GM04503 (cell line): ENCODE results near the gene DENND4C.
"Not testable (repeated sequence)": the region's sequence is repeated elsewhere in the genome, so short reads cannot be mapped to it uniquely, and the experiment has no call there.

Experiments used
- DNase-seq: peaks from one replicate; pipeline ENCODE4 v3.0.0-alpha.2; 2012; ENCODE audit warnings: low read depth

The DENND4C gene

DNA sequence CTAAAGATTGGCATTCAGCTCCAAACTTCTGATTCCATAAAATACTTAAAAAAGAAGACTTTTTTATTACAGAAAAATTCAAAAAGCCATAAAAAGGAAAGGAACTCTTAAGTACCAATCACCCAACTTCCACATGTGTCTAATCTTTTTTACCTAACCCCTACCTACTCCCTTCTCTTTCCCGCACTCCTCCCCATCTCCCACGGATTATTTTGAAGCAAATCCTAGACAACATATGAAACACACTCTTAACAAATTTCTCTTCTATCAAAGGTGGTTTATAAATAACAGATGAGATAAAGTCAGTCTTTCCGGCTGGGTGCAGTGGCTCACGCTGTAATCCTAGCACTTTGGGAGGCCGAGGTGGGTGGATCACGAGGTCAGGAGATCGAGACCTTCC lies 5.9 kb upstream of the DENND4C start:
- no peak for DNase-seq

DNA sequence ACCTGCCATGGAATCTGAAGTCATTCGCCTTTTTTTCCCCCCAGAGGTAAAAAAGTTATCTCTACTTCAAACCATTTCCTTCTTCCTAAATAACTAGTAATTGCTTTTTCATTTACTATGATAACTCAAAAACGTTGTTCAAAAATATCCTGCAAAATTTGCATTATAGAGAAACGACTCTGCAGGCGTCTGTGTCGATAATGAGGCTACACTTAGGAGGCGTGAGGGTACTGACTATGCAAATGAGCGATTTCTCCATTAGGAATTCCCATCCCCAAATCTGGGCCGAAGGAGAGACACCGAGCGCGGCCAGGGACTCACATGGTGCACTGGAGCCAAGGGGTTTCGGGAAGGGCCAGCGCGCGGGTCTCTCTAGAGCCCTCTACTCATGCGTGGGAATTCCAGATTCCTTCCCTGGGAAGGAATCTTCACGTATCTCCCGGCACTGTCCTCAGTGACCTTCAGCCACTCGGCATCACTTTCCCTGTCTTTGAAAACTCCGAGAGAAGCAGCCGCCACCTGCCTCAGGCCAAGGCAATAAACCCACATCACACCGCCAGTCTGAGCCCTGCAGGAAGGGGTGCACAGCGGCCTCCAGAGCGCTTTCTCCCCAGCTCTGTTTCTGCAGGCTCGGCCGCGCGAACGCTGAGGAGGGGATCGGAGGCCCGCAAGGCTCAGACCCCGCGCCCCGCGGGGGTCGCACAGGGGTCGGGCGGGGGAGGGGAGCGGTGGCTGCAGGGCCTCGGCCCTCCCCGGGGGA lies 718 bp upstream of the DENND4C start:
- peak; percentile 3 for DNase-seq

DNA sequence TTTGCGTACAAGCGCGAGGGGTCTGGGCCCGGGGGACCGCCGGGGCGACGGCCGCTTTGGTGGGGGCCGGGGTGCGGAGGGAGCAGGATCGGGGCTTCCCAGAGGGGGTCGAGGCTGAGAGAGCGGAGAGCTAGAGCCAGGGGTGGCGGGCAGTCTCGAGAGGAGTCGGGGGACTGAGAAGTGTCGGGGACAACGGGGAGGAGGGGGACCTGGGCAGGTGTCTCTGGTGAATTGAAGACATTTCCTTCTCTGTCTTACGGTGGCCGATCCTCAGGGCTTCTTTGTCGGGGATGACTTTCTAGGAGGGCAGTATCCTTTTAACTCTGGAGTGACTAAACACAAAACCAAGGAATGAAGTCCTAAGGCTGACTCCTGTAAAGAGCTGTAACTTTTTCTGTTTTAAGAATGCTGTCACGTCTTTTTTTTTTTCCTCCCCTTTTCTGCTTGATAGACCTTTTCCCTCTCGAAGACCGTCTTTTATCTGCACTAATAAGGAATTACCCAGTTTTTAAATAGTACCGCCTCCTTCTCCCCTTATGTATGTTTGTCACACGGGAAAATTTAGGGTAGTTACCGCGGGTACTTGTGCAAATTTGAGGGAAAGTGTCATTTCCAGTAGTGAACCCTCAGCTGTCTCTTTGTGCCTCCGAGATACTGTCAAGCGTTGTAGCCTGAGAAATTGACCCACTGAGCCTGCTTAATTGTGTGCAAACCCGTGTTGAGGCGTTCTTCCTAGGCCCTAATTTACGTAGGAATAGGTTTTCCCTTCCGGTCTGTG lies 822 bp downstream of the DENND4C start:
- DNase-seq = no peak

DNA sequence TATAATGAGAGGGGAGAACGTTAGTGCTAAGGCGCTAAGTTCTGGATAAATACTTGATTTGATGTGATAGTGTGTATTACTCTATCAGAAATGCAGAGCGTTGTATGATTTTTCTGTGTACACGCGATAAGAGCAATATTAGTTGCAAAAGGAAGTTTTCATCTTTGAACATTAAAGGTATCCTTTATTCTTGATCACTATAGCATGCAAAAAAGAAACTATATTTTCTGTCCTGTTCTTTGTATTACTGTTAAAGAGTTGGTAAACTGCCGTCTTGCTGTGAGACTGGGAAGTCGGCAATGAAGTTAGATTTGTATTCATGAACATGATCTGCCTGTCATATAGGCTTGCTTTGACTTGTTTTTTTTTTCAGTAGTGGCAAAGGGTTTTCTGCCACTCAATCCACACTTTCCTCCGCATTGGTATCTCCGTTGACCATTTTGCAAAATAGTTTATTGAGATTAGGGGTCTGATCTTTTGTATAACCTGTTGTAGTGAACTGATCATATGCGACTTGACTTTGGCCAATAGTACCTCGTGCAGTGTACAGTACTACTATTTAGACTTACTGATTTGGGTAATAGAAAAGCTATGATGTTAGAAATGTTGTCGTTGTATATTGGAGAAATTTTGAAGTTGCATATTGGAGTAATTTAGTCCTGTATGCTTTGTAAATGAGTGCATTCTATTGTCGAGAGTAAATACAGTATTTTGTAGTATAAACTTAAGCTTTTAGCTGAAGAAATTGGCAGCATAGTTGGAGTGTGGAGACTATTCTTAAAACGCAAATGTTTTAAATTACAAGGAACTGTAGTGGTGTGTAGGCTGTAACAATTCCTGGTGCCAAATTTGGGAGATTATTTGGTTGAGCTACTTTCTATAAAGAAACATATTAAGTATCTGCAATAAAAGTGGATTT lies 1.7 kb downstream of the DENND4C start:
- DNase-seq = no peak

DNA sequence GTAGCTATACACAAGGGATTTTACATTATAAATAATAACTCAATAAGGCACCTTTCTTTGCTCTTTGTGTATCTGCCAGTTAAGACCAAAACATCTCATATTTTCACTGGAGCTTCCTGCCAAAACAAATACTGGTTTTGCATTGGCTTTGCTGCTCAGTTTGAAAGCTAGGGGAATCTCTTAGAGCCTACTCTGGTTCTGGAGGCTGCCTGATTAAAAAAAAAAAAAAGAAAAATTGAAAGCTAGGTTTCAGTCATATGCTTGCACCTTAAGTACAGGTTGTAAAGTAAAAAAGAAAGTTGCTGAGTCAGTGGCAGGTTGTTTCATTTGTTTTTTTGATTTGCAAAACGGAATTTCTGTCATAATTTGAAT lies 2.3 kb downstream of the DENND4C start:
- no peak for DNase-seq

DNA sequence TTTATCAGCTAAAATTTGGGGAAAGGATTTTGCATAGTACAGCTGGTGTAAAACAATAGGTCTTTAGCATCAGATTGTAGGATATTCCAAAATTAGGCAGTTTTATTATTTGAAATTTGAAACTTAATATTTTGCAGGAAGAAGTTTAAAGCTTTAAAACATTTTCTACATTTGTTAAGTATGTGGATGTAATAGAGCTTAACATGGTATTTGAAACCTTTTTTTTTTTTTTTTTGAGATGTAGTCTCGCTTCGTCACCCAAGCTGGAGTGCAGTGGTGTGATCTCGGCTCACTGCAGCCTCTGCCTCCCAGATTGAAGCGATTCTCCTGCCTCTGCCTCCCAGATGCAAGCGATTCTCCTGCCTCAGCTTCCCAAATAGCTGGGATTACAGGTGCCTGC lies 2.9 kb downstream of the DENND4C start:
- DNase-seq = no peak

DNA sequence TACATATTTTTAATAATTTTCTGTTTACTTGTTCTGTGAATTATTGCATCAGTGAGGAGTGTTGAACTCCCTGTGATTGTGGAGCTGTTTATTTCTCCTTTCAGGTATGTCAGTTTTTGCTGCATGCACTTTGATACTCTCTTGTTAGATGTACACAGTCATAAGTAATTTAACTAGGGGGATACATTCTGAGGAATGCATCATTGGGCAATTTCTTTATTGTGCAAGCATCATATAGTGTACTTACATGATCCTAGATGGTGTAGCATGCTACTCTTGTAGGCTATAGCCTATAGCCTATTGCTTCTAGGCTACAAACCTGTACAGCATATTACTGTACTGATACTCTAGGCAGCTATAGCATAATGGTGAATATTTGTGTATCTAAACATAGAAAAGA lies 9.5 kb downstream of the DENND4C start:
- no peak for DNase-seq

DNA sequence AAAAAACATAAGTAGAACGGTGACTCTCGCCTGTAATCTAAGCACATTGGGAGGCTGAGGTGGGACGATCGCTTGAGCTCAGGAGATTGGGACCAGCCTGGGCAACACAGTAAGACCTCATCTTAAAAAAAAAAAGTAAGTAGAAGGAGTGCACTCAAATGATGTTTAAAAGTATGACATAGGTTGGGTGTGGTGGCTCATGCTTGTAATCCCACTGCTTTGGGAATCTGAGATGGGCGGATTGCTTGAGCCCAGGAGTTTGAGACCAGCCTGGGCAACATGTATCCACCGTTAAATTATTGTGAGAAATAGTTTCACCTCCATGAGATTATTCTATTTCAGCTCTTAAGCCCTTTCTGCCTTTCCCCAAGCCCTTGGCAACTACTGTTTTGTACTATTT lies 11.2 kb downstream of the DENND4C start:
- no peak for DNase-seq

DNA sequence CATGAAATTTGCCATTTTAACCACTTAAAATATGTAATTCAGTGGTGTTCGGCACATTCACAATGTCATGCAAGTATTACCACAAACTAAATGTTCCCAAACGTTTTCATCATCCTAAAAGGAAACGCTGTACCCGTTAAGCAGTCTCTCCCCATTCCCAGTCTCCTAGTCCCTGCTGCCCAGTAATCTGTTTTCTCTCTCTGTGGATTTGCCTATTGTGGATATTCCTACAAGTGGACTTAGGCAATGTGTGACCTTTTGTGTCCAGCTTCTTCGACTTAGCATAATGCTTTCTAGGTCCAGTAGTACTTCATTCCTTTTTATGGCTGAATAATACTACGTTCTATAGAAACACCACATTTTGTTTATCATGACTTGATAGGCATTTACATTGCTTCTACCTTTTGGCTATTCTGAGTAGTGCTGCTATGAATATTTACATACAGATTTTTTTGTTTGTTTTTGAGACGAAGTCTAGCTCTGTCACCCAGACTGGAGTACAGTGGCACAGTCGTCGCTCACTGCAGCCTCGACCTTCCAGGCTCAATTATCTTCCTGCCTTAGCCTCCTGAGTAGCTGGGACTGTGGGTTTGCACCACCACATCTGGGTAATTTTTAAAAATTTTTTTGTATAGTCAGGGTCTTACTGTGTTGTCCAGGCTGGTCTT lies 13.0 kb downstream of the DENND4C start:
- no peak for DNase-seq

DNA sequence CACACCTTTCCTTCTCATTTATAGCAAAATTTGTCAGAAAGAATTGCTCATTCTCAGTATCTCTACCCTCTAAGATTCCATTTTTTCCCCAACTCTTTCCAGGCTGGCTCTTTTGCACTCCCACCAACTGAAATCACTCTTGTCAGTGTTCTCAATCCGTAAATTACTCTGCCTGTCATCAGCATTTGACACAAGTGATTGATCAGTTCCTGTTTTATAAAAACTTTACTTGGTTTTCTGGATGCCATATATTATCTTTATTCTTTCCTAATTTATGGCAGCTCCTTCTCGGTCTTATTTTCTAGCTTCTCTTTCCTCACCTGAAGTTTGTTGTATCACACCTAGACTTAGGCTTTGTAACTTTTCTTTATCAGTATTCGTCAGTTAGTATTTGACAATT lies 16.4 kb downstream of the DENND4C start:
- DNase-seq = no peak

DNA sequence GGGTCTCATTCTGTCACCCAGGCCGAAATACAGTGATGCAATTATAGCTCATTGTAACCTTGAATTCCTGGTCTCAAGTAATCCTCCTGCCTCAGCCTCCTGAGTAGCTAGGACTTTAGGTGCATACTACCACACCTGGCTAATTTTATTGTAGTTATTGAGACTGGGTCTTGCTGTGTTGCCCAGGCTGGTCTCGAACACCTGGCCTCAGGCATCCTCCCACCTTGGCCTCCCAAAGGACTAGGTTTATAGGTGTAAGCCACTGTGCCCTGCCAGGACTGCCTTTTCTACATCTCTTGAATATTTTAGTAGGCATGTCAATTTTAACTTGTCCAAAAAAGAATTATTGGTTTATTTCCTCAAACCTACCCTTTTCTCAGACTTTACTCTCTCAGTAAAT lies 16.9 kb downstream of the DENND4C start:
- DNase-seq = no peak

DNA sequence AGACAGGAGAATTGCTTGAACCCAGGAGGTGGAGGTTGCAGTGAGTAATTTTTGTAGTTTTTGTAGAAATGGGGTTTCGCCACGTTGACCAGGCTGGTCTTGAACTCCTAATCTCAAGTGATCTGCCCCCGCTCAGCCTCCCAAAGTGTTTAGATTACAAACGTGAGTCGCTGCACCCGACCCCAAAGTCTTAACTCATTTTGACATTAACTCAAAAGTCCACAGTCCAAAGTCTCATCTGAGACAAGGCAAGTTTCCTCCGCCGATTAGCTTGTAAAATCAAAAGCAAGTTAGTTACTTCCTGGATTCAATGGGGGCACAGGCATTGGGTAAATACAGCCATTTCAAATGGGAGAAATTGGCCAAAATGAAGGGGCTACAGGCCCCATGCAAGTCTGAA lies 19.9 kb downstream of the DENND4C start:
- DNase-seq = not testable (repeated sequence)

DNA sequence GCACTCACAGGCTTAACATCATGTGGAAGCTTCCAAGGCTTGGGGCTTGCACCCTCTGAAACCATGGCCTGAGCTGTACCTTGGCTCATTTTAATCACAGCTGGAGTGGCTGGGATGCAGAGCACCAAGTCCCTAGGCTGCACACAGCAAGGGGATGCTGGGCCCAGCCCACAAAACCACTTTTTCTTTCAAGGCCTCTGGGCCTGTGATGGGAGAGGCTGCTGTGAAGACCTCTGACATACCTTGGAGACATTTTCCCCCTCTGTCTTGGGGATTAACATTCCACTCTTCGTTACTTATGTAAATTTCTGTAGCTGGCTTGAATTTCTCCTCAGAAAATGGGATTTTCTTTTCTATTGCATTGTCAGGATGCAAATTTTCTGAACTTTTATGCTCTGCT lies 20.7 kb downstream of the DENND4C start:
- DNase-seq = not testable (repeated sequence)

DNA sequence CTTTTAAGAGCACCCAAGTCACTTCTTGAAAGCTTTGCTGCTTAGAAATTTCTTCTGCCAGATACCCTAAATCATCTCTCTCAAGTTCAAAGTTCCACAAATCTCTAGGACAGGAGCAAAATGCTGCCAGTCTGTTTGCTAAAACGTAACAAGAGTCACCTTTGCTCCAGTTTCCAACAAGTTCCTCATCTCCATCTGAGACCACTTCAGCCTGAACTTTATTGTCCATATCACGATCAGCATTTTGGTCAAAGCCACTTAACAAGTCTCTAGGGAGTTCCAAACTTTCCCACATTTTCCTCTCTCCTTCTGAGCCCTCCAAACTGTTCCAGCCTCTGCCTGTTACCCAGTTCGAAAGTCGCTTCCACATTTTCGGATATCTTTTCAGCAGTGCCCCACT lies 21.1 kb downstream of the DENND4C start:
- DNase-seq = not testable (repeated sequence)

DNA sequence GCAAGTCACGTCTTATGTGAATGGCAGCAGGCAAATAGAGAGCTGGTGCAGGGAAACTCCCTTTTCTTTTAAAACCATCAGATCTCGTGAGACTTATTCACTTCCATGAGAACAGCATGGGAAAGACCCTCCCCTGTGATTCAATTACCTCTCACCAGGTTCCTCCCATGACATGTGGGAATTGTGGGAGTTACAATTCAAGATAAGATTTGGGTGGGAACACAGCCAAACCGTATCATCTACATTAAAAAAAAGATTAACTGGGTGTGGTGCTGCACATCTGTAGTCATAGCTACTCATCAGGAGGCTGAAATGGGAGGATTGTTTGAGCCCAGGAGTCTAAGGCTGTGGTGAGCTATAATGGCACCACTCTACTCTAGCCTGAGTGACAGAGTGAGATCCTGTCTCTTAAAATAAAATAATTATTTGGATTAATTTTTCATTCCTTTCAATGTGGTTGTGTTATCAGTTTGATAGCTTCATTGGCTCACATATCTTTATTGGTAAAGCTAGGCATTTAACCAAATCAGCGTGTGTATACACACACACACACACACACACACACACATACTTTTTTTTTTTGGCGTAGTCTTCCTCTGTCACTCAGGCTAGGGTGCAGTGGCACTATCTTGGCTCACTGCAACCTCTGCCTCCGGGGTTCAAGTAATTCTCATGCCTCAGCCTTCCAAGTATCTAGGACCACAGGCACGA lies 21.8 kb downstream of the DENND4C start:
- DNase-seq = no peak

DNA sequence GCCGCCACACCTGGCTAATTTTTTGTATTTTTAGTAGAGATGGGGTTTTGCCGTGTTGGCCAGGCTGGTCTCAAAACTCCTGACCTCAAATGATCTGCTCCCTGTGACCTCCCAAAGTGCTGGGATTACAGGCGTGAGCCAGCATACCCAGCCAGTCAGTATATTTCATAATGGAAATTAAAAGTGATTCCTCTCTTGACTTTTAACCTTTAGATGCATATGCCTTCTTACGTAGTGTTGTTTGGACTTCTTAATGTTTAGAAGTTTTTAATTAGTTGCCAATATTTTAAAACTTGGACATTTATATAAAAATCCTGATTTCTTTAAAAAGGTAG lies 22.4 kb downstream of the DENND4C start:
- no peak for DNase-seq

DNA sequence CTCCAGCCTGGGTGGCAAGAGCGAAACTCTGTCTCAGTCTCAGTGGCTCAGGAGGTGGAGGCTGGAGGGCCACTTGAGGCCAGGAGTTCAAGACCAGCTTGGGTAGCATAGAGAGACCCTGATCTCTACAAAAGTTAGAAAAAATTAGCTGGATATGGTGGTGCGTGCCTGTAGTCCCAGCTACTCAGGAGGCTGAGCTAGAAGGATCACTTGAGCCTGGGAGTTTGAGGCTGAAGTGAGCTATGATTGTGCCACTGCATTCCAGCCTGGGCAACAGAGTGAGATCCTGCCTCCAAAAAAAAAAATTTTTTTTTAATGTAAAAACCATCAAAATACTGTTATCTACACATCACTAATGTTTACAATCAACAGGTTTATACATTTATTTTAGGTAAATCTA lies 24.6 kb downstream of the DENND4C start:
- no peak for DNase-seq

DNA sequence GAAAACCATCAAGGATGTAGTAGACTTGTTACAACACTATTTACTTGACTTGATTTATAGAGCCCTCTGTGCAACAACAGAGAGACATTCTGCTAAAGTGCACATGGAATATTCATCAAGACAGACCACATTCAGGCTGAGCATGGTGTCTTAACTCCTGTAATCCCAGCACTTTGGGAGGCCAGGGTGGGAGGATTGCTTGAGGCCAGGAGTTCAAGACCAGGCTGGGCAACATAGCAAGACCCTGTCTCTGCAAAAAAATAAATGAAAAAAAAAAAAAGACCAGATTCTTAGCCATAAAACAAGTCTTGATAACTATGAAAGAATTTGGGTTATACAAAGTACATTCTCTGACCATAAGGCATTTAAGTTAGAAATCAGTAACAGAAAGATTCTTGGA lies 25.3 kb downstream of the DENND4C start:
- DNase-seq = no peak

DNA sequence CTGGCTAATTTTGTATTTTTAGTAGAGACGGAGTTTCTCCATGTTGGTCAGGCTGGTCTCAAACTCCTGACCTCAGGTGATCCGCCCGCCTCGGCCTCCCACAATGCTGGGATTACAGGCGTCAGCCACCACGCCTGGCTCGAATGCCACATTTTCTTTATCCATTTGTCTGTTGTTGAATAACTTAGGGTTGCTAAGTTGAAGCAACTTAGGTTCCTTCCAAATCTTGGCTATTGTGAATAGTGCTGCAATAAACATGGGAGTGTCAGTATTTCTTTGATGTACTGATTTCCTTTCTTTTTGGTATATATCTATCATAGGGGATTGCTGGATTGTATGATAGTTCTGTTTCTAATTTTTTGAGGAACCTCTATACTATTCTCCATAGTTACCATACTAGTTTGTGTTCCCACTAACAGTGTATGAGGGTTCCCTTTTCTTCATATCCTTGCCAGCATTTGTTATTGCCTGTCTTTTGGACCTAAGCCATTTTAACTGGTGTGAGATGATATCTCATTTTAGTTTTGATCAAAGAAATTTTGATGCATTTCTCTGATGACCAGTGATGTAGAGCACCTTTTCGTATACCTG lies 29.3 kb downstream of the DENND4C start:
- DNase-seq = not testable (repeated sequence)

DNA sequence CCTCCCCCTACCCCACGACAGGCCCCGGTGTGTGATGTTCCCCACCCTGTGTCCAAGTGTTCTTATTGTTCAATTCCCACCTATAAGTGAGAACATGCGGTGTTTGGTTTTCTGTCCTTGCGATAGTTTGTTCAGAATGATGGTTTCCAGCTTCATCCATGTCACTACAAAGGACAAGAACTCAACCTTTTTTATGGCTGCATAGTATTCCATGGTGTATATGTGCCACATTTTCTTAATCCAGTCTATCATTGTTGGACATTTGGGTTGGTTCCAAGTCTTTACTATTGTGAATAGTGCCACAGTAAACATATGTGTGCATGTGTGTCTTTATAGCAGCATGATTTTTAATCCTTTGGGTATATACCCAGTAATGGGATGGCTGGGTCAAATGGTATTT lies 35.1 kb downstream of the DENND4C start:
- DNase-seq = not testable (repeated sequence)

DNA sequence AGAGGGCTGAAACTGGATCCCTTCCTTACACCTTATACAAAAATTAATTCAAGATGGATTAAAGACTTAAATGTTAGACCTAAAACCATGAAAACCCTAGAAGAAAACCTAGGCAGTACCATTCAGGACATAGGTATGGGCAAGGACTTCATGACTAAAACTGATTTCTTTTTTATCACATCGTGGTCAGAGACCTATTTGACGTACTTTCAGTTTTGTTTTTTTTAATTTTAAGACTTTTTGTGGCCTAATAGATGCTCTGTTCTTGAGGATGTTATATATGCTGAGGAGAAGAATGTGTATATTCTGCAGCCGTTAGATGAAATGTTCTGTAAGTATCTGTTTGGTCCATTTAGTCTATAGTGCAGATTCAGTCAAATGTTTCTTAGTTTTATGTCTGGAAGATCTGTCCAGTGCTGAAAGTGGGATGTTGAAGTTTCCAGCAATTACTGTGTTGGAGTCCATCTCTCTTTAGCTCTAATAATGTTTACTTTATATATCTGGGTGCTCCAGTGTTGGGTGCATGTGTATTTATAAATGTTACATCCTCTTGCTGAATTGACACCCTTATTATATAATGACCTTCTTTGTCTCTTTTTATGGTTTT lies 36.4 kb downstream of the DENND4C start:
- DNase-seq = not testable (repeated sequence)
